Measurements from ENCODE around the gene CMIP. TPM values are rescaled to one million over a fixed set of nuclear protein-coding genes. Genes with fewer than 3 reads are reported as not detected.

The CMIP gene
- total RNA-seq, 2 donors from 2014 or later: 7.7 to 19.2 TPM

DNA sequence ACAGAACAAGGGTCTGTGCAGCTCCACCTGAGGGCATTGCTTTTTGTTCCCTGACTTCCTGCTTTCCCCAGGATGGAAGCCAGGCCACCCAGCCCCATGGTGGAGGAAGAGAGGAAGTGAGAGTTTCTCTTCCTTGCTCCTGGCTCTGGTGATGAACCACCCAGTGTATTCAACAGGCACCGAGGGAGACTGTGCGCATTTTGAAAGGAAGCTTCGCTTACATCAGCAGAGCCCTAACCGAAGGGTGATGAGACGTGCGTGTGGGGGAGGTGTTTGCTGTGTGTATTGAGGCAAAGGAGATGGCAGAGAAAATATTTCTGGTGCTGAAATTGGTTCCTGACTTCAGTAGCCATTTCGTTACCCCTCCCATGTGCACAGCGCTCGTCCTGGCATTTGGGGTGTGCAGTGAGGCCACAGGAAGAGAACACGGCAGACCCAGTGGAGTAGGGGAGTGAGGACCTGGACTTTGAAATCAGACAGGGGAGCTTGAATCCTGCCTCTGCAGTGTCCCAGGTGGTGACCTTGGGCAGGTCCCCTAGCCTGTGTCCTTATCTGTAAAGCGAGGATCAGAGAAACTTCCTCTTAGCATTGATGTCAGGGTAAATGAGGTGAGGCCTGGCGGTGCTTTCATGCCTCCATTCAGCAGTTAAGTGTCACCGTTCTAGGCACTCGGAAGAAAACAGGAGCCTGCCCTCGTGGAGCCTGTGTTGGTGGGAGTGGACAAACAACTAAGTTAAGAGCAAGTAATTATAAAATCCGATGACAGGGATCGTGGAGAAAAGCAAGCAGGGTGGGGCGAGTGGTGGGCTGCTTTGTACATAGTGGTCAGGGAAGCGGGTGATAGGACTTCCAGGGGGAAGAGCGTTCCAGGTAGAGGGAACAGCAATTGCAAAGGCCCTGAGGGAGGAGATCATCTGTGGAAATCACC lies 7.4 kb downstream of the CMIP start:
- no peaks in the 10 kb centered on the region for H3K27me3 ChIP-seq
- H3K27ac ChIP-seq: peak overlapping the region in 1 of 2 donors; percentile 53
- no peak for DNase-seq (ENCODE audit: low spot score)
- H3K4me1 ChIP-seq: peaks cover 0 to 47% of the 10 kb centered on the region in 2 donors
- H3K4me3 ChIP-seq: no peak overlapping the region
- no peaks in the 10 kb centered on the region for H3K9me3 ChIP-seq
- no peaks in the 10 kb centered on the region for H3K36me3 ChIP-seq
- TF ChIP-seq, protein P1, sequence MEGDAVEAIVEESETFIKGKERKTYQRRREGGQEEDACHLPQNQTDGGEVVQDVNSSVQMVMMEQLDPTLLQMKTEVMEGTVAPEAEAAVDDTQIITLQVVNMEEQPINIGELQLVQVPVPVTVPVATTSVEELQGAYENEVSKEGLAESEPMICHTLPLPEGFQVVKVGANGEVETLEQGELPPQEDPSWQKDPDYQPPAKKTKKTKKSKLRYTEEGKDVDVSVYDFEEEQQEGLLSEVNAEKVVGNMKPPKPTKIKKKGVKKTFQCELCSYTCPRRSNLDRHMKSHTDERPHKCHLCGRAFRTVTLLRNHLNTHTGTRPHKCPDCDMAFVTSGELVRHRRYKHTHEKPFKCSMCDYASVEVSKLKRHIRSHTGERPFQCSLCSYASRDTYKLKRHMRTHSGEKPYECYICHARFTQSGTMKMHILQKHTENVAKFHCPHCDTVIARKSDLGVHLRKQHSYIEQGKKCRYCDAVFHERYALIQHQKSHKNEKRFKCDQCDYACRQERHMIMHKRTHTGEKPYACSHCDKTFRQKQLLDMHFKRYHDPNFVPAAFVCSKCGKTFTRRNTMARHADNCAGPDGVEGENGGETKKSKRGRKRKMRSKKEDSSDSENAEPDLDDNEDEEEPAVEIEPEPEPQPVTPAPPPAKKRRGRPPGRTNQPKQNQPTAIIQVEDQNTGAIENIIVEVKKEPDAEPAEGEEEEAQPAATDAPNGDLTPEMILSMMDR (IDR thresholded peaks at IDR 0.05): no peak

- H3K36me3 ChIP-seq: no peaks in the 10 kb centered on the region
- H3K4me1 ChIP-seq: peaks cover 0 to 45% of the 10 kb centered on the region in 2 donors
- H3K4me3 ChIP-seq: no peak overlapping the region
- H3K27ac ChIP-seq: no peak overlapping the region
- DNase-seq (ENCODE audit: low spot score): no peak
- no peaks in the 10 kb centered on the region for H3K9me3 ChIP-seq
- H3K27me3 ChIP-seq: no peaks in the 10 kb centered on the region
- TF ChIP-seq, protein P1 (IDR thresholded peaks at IDR 0.05): no peak
Measured at GRCh38 chr16:81453091-81453728, 8.6 kb downstream of the CMIP start.

DNA sequence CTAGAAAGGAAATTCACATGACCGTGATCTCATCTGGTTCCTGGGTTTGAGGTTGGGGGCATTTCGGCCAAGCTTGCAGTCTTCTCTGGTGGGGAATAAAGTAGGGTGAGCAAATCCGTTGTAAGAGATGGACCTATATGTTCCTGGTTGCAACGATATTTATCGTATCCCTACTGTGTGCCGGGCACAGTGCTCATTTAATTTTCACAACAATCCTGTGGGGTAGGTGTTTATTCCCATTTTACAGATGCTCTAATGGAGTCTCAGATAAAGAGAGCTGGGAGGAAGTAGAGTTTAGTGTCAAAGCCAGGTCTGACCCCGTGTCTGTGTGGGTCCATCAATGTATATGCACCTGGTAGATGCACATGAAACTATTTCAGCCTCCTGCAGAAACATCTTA lies 9.4 kb downstream of the CMIP start:
- H3K4me1 ChIP-seq: peaks cover 0 to 37% of the 10 kb centered on the region in 2 donors
- no peaks in the 10 kb centered on the region for H3K36me3 ChIP-seq
- TF ChIP-seq, protein P1 (IDR thresholded peaks at IDR 0.05): no peak
- H3K27ac ChIP-seq: no peak overlapping the region
- no peak overlapping the region for H3K4me3 ChIP-seq
- no peaks in the 10 kb centered on the region for H3K9me3 ChIP-seq
- no peaks in the 10 kb centered on the region for H3K27me3 ChIP-seq
- no peak for DNase-seq (ENCODE audit: low spot score)

DNA sequence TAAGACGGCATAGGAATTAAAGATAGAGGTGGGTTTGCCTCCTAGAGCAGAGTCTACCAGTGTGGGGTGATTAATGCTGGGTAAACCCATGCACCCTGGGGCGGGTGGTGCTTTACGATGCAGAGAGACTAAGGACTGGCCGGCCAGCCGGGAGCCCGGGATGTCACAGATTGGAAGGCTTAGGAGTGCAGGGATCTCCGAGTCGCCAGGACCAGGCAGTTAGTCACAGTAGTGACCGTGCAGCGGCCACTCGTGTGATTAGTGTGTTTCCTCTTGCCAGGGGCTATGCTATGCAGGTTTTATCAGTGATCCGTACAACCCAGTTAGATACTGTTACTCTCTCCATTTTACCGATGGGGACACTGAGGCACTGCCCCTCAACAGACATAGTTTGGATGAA lies 10.4 kb downstream of the CMIP start:
- H3K4me3 ChIP-seq: no peak overlapping the region
- DNase-seq (ENCODE audit: low spot score): no peak
- peaks cover 0 to 43% of the 10 kb centered on the region in 2 donors for H3K4me1 ChIP-seq
- H3K36me3 ChIP-seq: no peaks in the 10 kb centered on the region
- H3K27ac ChIP-seq: no peak overlapping the region
- TF ChIP-seq, protein P1 (IDR thresholded peaks at IDR 0.05): no peak
- no peaks in the 10 kb centered on the region for H3K9me3 ChIP-seq
- no peaks in the 10 kb centered on the region for H3K27me3 ChIP-seq

GRCh38 chr16:81455720-81456494 lies 11.3 kb downstream of the CMIP start:
- no peaks in the 10 kb centered on the region for H3K9me3 ChIP-seq
- no peak overlapping the region for H3K27ac ChIP-seq
- peaks cover 0 to 49% of the 10 kb centered on the region in 2 donors for H3K4me1 ChIP-seq
- DNase-seq (ENCODE audit: low spot score): no peak
- no peaks in the 10 kb centered on the region for H3K36me3 ChIP-seq
- H3K27me3 ChIP-seq: no peaks in the 10 kb centered on the region
- TF ChIP-seq, protein P1 (IDR thresholded peaks at IDR 0.05): no peak
- H3K4me3 ChIP-seq: no peak overlapping the region

Data from right atrium auricular region (tissue), 2 donors.